Measurements from ENCODE around the gene TECPR2.

TECPR2 gene

DNA sequence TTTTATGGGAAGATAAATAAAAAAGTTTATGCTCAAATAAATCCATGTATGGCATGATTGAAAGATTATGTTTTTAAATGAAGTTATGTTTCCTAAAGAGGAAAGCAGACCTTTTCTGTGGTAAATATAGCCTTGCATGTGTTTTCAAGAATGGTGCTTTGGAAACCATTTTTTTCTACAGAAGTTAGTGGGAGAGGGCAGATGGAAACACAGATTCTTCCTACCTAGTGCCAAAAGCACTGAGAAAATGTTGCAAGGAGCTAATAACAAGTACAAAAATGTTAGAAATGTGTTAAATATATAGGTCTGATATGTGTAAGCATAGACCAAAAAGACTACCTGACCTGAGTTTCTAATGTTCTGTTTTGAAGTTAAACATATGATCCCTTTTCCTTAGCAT, 24.3 kb downstream of the TECPR2 start:
- no peak for DNase-seq

DNA sequence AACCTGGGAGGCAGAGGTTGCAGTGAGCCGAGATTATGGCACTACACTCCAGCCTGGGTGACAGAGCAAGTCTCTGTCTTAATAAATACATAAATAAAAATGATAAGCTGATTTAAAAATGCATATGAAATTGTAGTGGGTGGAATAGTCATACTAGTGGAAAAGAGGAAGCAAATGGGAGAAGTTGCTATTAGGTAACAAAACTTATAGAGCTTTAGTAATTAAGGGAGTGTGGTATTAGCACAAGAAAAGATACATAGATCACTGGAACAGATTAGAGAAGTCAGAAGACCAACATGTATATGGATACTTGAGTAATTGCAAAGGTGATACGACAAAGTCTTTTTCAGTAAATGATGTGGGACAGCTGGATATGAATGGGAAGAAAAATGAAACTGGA, 26.5 kb downstream of the TECPR2 start:
- DNase-seq: peak; percentile 54

DNA sequence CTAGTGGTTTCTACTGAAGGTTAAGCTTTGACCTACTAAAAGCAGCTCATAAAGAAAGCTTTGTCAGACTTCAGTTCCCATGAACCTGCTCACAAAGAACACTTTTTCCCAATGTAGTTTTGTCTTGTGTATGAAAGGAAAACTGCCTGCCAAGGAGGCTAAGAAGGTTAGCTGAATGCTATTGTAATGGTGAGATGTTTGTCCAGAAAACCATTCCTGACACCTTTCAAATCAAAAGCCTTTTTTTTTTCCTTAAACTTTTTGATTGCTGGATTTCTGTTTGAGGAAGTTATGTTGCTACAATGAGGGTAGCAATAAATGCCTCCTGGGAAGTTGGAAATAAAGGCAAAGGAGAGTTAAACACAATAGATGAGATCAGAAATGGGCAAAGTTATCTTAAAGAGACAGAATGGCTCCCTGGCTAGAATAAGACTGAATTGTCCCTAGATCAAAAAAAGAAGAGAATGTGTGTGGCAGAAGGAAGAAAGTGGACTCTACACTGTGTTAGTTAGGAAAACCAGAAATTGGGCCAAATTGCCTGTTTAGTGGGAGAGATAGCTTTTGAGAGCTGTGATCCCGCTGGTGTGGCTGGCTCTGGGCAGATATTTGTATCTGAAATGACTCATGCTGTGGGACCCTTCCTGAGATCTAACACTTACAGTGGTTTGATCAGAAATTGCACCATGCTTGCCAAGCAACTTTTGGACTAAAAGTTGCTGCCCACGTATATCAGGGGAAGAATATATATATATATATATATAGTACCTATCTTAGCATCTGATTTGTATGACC, 27.5 kb downstream of the TECPR2 start:
- DNase-seq: no peak

DNA sequence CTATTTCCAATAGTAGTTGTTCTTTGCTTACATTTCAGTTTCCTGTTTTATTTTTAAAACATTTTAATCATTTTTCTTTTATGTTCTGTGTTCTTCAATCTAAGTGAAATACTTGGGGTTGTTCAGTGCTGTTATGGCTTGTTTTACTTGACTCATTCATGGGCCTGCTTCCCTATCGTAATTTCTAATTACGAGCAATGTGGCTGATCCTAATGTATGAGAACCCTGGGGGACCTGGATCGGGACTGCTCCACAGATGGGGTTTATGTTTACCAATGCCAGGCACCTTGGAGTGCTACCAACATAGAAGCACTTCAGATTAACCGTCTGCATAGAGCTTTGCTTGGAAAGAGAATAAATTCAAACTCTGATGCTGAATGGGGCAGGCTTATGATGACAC, 29.8 kb downstream of the TECPR2 start:
- no peak for DNase-seq

DNA sequence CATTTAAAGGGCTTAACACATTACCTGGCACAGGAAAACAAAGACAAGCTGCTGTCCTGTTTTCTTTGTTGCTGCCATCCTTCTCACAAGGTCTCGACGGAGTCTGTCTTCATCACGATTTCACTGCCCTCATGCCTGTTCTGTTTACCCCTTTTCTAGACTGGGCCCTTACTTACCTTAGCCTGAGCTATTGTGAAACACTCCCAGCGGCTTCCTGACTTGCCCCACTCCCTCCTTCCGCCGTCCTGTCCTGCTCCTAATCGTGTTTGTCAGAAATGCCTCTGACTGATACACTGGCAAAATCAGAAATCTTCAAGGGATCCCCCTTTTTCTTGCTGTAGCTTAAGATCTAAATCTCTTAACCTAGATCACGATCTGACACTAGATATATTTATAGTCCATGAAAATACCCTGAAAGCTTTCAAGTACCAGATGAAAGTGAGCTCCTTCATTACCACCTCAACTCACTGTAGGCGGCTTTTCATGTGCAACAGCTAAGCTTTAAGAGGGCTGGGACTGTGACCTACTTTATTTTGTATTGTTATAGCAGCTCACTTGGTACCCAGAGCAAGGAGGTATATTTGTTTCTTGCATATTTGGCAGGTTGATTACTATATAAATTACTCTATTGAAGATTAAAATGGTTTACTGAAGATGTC, 32.1 kb downstream of the TECPR2 start:
- no peak for DNase-seq

DNA sequence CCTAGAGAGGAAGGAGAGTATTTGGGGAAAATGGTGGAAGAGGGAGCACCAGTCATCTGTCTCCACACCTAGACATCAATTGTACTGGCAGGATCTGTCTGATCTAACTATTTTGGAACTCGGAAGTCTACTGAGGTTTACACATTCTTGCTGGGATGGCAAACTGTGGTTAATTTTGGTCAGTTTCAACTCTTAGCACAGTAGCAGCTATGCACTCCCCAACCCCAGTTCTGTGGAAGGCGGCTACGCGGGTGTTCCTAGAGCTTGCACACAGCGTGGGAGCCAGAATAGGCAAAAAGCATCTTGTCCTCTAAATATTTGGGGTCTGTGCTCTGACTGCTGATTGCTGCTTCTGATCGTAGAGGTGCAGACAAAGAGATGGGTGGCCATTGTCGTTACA, 33.8 kb downstream of the TECPR2 start:
- no peak for DNase-seq

DNA sequence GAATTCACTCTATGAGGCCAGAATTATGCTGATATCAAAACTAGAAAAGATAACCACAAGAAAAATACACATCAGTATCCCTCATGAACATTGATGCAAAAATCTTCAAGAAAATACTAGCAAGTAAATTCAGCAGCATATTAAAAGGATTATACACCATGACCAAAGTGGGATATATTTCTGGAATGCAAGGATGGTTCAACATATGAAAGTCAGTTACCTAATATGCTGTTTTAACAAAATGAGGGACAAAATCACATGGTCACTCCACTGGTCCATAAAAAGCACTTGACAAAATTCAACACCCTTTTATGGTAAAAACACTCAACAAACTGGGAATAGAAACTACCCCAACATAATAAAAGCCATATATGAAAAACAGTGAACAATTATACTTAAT, 40.3 kb downstream of the TECPR2 start:
- no peak for DNase-seq

DNA sequence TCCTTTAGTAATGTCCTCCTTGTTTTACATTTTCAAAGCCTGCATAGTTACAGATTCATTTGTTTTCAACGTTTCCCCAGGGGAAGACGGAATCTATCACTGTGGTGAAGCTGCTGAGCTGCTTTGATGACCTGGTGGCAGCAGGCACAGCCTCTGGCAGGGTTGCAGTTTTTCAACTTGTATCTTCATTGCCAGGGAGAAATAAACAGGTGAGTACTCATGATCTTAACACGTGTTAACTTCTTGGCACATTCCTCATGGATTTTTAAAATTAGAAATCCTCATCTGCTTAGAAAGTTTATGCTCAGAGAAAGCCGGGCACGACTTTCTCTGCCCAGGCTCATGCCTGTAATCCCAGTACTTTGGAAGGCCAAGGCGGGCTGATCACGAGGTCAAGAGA, 44.5 kb downstream of the TECPR2 start:
- no peak for DNase-seq

DNA sequence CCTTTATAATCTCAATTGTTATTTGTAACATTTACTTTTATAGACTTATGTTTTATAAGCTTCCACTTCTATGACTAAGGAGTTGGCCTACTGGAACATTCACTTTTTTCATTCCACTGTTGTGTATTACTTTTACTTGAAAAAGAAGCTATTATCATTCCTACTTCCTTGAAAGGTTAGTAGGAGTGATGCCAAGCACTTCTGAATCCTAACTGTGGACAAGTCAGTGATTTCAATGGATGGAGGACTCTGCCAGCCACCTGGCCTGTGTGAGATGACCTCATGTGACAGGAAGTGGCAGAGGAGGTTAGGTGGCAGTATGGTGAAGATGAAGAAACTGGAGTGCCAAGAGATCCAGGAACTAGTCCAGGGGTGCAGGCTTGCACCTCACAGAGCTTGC, 46.0 kb downstream of the TECPR2 start:
- no peak for DNase-seq

DNA sequence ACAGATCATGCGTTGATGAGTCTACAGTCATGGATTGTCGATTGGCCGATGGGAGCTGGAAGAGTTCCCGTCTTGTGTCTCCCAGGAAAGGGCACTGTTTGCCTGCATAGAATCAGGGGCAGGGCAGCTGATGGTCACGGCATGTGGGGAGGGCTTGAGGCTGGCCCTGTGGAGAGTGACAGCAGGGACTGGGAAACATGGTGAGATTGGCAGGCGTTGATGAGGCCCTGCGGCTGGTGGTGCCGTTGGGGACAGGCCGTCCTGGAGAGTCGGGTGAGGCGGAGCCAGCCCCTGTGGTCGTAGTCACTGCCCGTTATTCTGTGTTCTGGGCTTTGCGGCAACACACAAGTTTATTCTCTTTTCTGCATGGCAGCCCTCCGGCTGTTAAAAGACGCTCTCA, 52.9 kb downstream of the TECPR2 start:
- no peak for DNase-seq

DNA sequence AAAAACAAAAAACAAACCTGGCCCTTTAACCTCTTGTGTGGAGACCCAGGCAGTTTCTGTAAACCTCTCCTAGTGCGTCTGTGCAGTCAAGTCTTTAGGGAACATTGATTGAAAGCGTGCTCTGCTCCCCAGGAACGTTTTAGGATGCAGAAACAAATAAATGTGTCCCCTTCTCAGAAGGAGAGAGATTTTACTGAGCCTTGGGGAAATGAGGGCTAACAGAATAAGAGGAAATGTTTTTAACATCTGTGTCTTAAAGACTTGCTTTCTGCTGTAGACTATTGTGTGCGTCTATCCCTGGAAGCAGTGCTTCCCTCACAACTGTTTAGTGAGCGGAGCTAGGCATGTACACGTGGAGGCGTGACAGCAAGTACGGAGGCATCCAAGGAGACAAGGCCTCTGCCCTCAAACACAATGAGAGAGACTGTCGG, 54.3 kb downstream of the TECPR2 start:
- DNase-seq: no peak

DNA sequence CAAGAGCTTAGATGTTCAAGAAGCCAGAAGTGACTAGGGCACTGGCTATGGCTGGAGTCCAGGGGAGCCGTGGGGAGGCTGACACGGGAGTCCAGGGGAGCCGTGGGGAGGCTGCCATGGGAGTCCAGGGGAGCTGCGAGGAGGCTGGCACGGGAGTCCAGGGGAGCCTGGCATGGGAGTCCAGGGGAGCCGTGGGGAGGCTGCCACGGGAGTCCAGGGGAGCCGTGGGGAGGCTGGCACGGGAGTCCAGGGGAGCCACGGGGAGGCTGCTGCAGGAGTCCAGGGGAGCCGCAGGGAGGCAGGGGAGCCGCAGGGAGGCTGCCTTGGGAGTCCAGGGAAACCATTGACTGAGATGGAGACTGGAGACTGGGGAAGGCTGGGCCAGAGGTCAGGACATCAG, 54.9 kb downstream of the TECPR2 start:
- no peak for DNase-seq

DNA sequence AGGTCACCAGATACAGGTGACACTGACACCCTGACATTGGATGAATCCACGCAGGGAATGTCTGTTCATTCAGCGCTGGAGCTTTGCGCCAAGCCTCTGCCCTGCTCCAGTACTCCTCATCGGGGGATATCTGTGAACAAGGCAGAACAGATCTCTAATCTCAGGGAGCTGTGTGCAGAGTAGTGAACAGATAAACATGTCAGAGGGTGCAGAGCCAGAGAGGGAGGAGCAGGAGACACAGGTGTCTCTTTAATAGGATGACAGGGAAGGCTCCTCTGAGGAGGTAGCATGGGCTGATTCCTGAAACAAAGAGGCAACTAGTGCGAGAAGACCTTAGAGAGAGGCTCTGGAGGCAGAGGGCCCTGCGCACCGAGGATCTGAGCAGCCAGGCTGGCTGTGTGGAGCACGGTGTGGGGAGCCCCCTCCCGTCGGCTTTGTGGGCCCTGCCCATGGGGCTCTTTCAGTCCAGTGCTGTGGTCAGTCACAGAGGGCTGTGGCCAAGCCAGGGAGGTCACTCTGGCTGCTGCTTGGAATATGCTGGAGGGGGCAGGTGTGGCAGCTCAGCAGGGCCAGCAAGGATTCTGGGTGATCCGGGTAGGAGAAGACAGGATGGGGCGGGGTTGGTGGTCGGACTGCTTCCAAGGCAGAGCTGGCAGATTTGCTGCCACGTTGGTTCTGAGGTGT, 55.6 kb downstream of the TECPR2 start:
- no peak for DNase-seq

DNA sequence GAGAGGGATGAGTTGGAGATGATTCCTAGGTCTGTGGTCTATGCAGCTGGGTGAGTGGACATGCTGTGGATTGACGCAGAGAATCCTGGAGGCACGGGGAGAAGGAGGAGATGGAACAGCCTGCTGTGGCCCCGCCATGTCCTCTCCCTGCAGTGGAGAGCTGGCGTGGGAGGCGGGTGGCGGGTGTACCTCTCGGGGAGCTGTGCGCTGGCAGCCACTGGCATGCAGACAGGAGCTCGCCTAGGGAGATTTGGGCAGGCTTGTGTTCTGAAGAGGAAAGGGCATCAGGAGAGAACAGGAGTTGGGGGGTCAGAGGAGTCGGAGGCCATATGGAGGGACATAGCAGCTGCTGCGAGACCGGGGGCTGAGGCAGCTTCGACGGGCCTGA, 56.1 kb downstream of the TECPR2 start:
- DNase-seq: no peak

DNA sequence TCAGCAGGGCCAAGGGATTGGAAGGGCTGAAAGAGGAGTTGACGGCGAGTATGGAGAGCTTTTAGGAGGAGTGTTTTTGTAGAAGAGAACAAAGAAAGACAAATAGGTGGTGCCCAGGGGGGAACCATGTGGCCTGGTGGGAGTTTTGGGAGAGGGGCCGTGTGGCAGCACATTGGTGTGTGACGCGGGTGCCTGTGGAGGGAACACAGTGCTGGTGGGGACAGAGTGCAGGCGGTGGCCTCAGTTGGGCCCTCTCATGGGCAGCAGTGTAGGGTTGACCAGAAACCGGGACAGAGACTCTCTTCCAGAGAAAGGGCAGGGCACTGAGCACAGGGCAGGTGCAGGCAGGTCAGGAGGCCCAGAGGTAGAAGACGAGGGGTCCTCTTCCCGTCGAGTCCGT, 56.5 kb downstream of the TECPR2 start:
- DNase-seq: no peak

DNA sequence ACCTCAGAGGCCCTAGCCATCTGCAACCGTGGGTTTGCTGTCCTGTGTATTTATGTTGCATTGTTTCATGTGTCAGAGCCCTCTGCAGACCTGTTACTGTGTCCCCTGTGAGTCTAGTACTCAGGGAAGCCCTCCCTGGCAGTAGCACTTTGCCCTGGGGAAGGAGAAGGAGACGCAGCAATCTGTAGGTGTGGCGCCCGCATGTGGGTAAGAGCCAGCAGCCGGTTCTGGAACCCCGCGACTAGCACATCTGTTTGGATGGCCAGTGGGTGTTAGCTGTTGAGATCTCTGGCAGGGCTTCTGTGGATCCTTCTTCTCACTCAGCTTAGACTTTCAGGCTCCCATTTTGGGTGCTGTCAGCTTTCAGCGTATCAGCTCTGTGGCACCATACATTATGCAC, 57.0 kb downstream of the TECPR2 start:
- DNase-seq: no peak

DNA sequence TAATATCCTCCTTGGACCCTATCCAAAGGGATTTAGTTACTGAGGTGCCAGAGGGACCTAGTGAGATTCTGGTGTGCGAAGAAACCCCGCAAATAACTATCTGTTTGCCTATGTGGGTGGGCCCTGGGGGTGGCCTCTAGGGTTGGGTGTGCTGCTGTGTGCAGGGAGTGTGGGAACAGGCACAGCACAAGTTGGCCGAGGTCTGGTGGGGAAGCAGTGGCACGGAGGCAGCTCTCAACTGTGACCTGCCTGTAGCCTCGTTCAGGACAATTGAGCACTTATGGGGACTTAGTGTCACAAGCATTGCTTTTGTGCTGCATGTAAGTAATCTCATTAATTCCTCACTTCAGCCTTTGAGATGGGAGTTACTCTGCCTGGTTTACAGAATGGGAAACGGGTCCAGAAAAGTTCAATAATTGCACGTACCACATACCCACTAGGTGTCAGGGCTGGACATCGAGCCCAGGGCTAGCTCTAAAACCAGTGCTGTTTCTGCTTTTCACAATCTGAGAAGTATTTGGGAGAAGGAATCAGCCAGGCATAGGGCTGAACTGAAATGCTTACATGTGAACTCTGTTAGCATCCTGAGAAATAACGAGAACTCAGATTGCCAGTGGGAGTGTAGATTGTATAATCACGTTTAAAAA, 58.8 kb downstream of the TECPR2 start:
- DNase-seq: no peak

DNA sequence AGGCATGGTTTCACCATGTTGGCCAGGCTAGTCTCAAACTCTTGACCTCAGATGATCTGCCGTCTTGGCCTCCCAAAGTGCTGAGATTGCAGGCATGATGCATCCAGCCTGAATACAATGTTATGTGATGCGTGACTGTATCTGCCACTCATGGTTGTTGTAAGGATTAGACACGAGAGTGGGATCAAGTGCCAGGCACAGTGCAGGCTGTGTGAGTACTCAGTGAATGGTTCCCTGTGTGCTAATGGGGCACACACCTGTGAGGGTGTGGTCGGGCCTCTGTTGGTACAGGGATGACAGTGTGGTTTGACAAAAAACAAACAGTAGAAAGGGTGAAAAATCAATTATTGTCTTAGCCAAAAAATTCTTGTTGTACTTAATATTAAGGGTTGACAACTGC, 61.8 kb downstream of the TECPR2 start:
- DNase-seq: no peak

DNA sequence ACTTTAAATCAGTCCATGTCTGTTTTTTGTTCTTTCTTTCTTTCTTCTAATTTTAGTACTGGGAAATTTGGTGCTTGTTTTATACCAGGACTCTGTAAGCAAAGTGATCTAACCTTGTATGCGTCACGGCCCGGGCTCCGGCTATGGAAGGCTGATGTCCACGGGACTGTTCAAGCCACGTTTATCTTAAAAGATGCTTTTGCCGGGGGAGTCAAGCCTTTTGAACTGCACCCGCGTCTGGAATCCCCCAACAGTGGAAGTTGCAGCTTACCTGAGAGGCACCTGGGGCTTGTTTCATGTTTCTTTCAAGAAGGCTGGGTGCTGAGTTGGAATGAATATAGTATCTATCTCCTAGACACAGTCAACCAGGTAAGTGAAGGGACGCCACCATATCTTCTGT, 62.2 kb downstream of the TECPR2 start:
- DNase-seq: no peak

DNA sequence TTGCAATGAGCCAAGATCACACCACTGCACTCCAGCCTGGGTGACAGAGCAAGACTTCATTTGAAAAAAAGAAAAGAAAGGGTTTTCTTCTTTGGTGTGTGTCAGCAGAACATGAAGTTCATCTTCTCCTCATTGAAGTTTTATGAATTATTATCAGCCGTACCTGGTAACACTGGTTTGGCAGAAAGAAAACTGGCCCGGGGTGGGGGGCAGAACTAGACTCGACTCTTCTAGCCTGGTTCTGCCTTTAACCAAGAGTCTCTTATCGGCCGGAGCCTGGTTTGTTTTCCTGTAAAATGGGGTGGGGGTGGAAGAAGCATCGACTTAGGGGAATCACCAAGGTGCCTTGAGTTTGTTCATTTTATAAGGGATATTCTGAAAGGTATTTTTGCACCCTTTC, 64.1 kb downstream of the TECPR2 start:
- DNase-seq: no peak

DNA sequence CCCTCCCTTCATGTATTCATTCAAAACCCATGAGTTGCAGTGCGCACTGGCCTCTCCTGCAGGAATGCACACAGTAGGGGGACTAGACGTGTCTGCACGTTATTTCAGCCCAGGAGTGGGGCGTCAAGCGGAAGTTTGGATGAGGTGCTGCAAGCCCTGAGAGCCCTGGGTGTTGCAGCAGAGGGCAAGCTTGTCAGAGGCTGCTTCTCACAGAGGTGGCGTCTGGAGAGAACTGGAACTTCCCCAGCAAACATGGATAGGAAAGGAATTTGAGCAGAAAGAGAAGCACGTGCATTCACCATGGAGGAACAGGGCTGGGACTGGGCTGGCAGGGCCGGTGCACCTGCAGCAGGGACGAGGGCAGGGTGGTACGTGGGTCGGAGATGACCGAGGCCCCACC, 64.9 kb downstream of the TECPR2 start:
- DNase-seq: no peak

DNA sequence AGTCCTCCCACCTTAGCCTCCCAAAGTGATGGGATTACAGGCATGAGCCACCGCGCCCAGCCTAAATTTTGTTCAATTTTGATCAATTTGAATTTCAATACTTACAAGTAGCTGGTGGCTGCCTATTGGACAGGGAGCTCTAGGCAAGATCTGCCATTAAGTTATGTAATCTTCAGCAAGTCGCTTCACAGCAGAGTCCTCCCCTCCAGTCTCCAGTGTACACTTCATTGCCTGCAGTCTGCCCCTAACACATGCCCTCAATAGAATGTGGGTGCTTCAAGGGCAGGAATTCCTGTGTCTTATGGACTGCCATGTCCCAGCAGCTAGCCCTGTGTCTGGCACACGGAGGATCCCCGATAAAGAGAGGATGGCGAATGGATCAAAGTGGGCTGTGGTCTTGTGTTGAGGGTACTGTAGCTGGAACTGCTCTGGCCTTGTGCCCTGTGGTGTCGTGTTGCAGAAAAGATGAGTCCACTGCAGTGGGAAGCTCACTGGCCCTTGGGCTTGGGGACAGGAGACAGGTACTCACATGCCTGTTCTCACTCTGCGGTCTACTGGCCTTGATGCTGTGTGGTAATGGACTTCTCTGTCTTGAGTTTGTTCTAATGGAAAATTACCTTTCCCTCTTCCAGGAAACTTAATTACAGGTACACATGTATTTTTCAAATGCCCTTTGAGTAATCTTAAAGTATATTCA, 67.6 kb downstream of the TECPR2 start:
- no peak for DNase-seq

DNA sequence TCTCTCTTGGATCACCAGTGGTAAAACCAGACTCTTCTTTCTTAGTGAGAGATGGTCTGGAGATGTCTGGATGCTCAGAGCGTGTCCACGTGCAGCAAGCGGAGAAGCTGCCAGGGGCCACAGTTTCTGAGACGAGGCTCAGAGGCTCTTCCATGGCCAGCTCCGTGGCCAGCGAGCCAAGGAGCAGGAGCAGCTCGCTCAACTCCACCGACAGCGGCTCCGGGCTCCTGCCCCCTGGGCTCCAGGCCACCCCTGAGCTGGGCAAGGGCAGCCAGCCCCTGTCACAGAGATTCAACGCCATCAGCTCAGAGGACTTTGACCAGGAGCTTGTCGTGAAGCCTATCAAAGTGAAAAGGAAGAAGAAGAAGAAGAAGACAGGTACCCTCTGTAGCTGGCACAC, 69.0 kb downstream of the TECPR2 start:
- no peak for DNase-seq
